Effector memory CD8-positive, alpha-beta T cell (primary cell): Measurements from ENCODE around the gene RASSF5.

Experiments
- ATAC-seq: fragments of 150-1000 bp; cut with Tn5 transposase; replicated peaks from 2 replicates; pipeline ENCODE4 v1.10.0; 2021; ENCODE audit warnings: mild to moderate bottlenecking, moderate library complexity
- DNase-seq, 3 experiments: peaks; one replicate each; pipeline ENCODE4 v3.0.0; 2021
- H3K27ac Mint-ChIP-seq, 2 donors: one replicate each; pipeline ENCODE4 v1.8.0; 2022; ENCODE audit warnings: mild to moderate bottlenecking in 2 of 2, mixed read lengths in 2 of 2, moderate library complexity in 2 of 2
- H3K27me3 Mint-ChIP-seq, 2 donors: one replicate each; pipeline ENCODE4 v1.8.0; 2022; ENCODE audit warnings: mixed read lengths in 2 of 2
- H3K36me3 Mint-ChIP-seq: one replicate; pipeline ENCODE4 v1.8.0; 2022; ENCODE audit warnings: mild to moderate bottlenecking, moderate library complexity, mixed read lengths; ENCODE audit not compliant: insufficient read depth
- H3K4me1 Mint-ChIP-seq, 2 donors: one replicate each; pipeline ENCODE4 v1.8.0; 2022; ENCODE audit warnings: low read depth in 2 of 2, mixed read lengths in 2 of 2
- H3K4me3 Mint-ChIP-seq, 2 donors: one replicate each; pipeline ENCODE4 v1.8.0; 2022; ENCODE audit warnings: mild to moderate bottlenecking in 2 of 2, mixed read lengths in 2 of 2, moderate library complexity in 2 of 2
- H3K9me3 Mint-ChIP-seq, 2 donors: one replicate each; pipeline ENCODE4 v1.8.0; 2022; ENCODE audit warnings: mixed read lengths in 2 of 2
- total RNA-seq, 9 experiments: gene quantifications; one replicate each; lab custom pipeline; 2026; lab: John Stamatoyannopoulos, UW

RASSF5 gene, protein sequence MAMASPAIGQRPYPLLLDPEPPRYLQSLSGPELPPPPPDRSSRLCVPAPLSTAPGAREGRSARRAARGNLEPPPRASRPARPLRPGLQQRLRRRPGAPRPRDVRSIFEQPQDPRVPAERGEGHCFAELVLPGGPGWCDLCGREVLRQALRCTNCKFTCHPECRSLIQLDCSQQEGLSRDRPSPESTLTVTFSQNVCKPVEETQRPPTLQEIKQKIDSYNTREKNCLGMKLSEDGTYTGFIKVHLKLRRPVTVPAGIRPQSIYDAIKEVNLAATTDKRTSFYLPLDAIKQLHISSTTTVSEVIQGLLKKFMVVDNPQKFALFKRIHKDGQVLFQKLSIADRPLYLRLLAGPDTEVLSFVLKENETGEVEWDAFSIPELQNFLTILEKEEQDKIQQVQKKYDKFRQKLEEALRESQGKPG
- total RNA-seq = 321 to 500 (median 404) reads per million in 9 experiments

- DNase-seq (peak; percentile 71 to 77 (median 75)), ATAC-seq (peak; percentile 86)
- no peak within 1 kb of the TSS for H3K27ac Mint-ChIP-seq
- no peaks in the 10 kb centered on the region for H3K9me3 Mint-ChIP-seq
- peak within 1 kb of the TSS; percentile 79 to 81 for H3K4me3 Mint-ChIP-seq
- peaks cover 12 to 23% of the 10 kb centered on the region in 2 donors for H3K27me3 Mint-ChIP-seq
- peaks cover 23 to 33% of the 10 kb centered on the region in 2 donors for H3K4me1 Mint-ChIP-seq
- peaks cover 8% of the 10 kb centered on the region for H3K36me3 Mint-ChIP-seq
Measured at GRCh38 chr1:206507284-206508129, at the start of gene RASSF5. TSS of gene RASSF5 (plus strand) at chr1:206507531. CDS start at chr1:206507603, 72 bp downstream.

DNA sequence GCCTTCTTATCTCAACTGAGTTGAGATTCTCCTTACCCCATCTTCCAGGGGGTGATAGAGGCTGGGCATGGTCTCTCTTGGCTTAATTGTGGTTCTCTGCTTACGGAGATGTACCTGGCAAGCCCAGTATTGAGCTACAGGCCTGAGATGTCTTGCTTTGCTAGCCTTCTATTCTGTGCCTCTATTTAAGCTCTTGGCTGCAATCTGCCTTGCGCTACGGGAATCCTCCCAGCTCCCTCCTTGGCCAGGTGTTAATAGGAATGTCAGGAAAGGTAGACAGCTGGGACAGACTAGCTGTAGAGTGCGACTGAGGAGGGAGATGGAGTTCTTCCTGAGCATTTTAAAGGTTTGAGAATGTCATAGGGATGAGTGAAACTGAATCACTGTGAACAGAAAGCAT is 47.6 kb upstream of the RASSF5 start:
- Mint-ChIP-seq H3K36me3 (peaks cover 7% of the 10 kb centered on the region), H3K27me3 (no peaks in the 10 kb centered on the region), H3K4me1 (peaks cover 6 to 8% of the 10 kb centered on the region in 2 donors), H3K27ac (peak overlapping the region in 1 of 2 donors; percentile 38), H3K4me3 (no peak overlapping the region), H3K9me3 (no peaks in the 10 kb centered on the region)
- no peak for DNase-seq
- no peak for ATAC-seq

GRCh38 chr1:206460836-206461426 is 46.4 kb upstream of the RASSF5 start:
- Mint-ChIP-seq H3K4me1 (peaks cover 8 to 13% of the 10 kb centered on the region in 2 donors), H3K9me3 (no peaks in the 10 kb centered on the region), H3K27ac (no peak overlapping the region), H3K27me3 (no peaks in the 10 kb centered on the region), H3K36me3 (peaks cover 7% of the 10 kb centered on the region), H3K4me3 (no peak overlapping the region)
- DNase-seq = no peak
- no peak for ATAC-seq

DNA sequence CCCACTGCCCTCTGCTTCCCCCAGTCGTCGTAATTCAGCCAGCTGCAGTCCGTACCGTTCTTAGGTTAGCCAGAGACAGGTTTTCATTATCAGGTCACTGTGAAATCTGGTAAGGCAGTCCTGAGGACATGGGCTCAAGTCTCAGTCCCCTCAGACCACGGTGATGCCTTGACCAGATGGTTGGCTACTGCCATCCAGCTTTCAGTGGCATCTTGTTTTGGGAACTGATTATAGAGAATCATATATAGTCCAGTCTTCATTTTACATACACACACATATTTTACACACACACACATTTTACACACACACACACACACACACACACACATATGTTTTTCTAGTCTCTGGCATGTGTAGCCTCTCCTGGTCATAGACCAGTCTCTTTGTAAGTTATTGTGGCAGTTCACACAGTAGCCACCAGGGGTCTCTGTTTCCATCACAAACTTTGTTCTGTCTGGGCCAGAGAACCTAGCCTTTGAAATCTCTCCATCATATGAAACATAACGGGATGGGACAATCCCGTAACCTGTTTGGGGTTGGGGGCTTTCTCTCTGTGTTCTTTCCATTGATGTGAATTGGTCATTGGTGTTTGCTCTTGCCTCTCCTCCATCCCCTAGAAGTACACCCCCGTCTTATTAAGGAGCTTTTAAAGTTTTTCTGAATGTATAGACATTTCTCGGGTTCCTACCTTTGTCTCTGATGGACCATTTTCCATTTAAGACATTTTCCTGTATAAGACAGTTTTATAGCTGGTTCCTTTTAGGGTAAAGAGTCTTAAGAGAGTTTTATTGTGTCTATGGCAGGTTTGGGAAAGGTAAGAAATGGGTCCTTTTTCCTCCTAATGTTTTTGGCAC is 45.5 kb upstream of the RASSF5 start:
- Mint-ChIP-seq H3K4me3 (no peak overlapping the region), H3K36me3 (peaks cover 11% of the 10 kb centered on the region), H3K27me3 (no peaks in the 10 kb centered on the region), H3K27ac (peak overlapping the region in 1 of 2 donors; percentile 23), H3K9me3 (no peaks in the 10 kb centered on the region), H3K4me1 (peaks cover 13 to 21% of the 10 kb centered on the region in 2 donors)
- ATAC-seq (peak; percentile 92), DNase-seq (peak; percentile 70 to 77 (median 72))

DNA sequence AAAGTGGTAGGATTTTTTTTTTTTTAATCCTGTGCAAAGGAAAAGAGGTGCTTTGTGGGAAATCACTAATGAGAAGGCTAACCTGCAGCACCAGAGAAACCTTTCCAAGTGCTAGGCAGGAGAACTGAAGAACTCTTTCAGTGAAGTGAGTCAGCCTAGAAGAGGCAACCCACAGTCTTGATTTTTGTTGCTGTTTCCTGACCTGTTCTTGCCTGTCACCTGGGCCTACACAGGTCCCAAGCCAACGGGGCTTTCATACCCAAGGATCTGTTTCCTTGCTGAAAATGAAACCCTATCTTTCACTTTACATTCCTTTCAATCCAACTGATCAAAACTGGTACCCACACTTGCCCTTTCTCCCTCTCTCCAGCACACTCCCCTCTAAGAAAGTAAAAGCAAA is 44.2 kb upstream of the RASSF5 start:
- H3K9me3 Mint-ChIP-seq = no peaks in the 10 kb centered on the region
- peaks cover 19 to 30% of the 10 kb centered on the region in 2 donors for H3K4me1 Mint-ChIP-seq

DNA sequence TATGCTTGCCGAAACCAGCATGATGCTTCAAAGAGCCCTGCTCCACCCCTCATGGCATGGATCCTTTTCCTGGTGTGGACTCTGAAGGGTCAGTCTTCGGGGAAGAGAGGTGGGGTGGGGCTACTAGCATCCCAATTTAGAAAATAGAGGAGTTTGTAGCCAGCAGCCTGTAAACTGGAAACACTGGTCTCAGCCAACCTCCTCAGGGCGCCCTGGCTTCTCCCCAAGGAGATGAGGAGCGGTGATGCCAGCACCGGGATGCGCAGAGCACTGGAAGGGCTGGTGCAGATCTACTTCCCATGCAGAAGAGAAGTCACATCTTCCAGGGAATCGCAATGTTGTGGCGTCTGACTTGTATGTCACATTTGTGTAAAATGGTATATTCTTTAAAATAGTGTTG is 43.4 kb upstream of the RASSF5 start:
- Mint-ChIP-seq H3K4me3 (no peak overlapping the region), H3K4me1 (peaks cover 25 to 34% of the 10 kb centered on the region in 2 donors), H3K36me3 (peaks cover 11% of the 10 kb centered on the region), H3K9me3 (no peaks in the 10 kb centered on the region), H3K27me3 (no peaks in the 10 kb centered on the region), H3K27ac (no peak overlapping the region)
- ATAC-seq = no peak
- DNase-seq = no peak

More for the DNA sequence above, 44.2 kb upstream of the RASSF5 start:
- Mint-ChIP-seq H3K27ac (no peak overlapping the region), H3K27me3 (no peaks in the 10 kb centered on the region), H3K36me3 (peaks cover 11% of the 10 kb centered on the region), H3K4me3 (no peak overlapping the region)
- no peak for DNase-seq
- no peak for ATAC-seq

DNA sequence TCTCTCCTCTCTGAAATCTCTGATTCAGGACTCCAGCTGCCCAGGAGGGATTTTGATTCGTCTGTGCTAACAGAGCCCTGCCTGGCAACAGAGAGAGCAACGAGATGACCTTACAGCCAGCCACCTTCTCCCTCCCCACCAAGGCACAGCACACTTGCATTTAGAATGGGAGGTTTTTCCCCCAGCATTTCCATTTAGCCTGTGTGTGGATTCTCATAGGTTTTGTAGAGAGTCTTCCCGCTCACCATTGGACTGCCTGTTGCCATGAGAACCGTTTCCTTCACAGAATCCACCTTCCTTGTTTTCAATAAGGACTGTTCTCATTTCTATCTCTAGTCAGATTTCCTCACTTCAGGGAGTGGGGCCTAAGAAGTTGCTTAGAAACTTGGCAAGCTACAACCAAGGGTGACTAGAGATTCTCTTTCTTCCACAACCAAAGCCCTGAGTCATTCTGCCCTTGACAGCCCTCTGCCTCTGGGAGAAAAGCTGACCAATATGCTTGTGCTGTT is 42.8 kb upstream of the RASSF5 start:
- no peaks in the 10 kb centered on the region for H3K27me3 Mint-ChIP-seq
- H3K36me3 Mint-ChIP-seq = peaks cover 11% of the 10 kb centered on the region
- no peak overlapping the region for H3K4me3 Mint-ChIP-seq
- H3K27ac Mint-ChIP-seq = peak overlapping the region in 1 of 2 donors; percentile 80
- peaks cover 31 to 34% of the 10 kb centered on the region in 2 donors for H3K4me1 Mint-ChIP-seq
- H3K9me3 Mint-ChIP-seq = no peaks in the 10 kb centered on the region
- ATAC-seq (no peak), DNase-seq (no peak)

DNA sequence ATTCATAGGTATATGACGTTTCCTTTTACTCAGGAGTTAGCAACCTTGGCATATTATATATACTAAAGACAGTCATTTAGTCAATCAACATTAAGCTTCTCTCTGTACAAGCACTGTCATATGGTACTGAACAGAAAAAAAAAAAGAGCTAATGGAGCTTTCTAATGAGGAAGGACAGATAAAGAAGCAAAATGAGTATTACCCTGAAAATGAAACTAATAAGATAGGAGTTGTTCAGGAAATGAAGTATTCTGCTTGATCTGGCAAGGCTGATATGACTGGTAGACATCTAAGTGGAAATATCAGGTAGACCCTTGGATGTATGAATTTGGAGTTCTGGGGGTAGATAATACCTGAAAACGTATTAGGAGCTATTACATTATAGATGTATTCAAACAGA is 41.4 kb upstream of the RASSF5 start:
- Mint-ChIP-seq H3K36me3 (peaks cover 17% of the 10 kb centered on the region), H3K9me3 (no peaks in the 10 kb centered on the region), H3K27me3 (no peaks in the 10 kb centered on the region), H3K4me3 (peak overlapping the region; percentile 36 to 77), H3K4me1 (peaks cover 45% of the 10 kb centered on the region in 2 donors), H3K27ac (peak overlapping the region in 1 of 2 donors; percentile 81)
- DNase-seq = no peak
- ATAC-seq = no peak

DNA sequence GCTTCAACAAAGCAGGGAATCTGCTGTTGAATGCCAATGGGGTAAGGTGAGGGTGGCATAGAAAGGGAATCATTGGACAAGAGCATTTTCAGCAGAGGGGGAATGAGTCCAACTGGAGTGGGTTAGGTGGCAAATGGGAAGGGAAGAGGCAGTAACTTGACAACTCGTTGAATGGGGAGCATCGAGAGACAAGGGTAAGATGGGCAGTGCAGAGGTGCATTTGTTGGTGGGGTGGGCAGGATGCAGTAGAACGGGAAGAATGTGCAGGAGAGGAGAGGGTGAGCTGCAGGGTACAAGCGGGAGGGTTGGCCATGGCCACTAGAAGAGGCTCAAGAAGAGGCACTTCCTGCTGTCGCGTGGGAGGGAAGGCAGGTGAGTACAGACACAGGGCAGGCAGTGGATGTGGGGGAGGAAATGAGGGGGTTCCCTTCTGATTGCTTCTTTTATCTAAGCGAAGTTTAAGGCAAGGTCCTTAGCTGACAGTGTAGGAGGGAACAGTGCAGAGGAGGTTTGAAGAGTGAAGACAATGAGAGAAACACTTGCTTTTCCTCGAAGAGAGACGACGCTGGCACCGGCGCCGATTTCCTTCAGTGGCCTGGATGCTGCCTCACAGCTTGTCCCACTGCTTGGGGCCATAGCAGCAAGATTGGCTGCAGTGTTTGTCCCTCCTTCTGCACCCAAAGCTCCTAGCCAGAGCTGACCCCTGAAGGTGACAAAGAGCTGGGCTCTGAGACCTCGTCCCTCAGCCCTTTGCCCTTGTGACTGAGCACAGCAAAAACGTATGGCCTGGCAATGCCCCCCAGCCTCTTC is 40.3 kb upstream of the RASSF5 start:
- peaks cover 53 to 54% of the 10 kb centered on the region in 2 donors for H3K4me1 Mint-ChIP-seq

DNA sequence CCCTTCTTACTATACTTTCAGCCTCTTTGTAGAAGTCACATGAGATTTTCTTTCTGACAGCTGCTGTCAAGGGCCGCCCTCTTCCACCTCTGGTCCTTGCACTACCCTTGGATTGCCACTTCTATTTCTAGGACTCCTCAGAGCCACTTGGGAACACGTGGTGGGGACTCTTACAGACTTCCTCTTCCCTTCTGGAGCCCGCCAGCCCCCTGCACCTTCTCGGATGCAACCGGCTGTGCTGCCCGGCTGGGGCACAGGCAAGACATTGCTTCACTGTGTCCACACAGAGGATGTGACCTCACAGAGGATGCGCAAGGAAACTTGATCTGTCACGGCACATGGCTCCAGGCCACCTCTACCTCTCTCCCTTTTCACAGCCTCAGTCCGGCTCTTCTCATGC is 39.4 kb upstream of the RASSF5 start:
- peak overlapping the region; percentile 79 to 88 for H3K27ac Mint-ChIP-seq
- H3K4me1 Mint-ChIP-seq = peaks cover 59 to 62% of the 10 kb centered on the region in 2 donors
- ATAC-seq (no peak), DNase-seq (no peak)
- H3K4me3 Mint-ChIP-seq = peak overlapping the region in 1 of 2 donors; percentile 43
- no peaks in the 10 kb centered on the region for H3K9me3 Mint-ChIP-seq
- H3K27me3 Mint-ChIP-seq = no peaks in the 10 kb centered on the region
- H3K36me3 Mint-ChIP-seq = peaks cover 10% of the 10 kb centered on the region

More for the DNA sequence above, 40.3 kb upstream of the RASSF5 start:
- DNase-seq = no peak
- Mint-ChIP-seq H3K4me3 (peak overlapping the region; percentile 43 to 77), H3K27ac (peak overlapping the region in 1 of 2 donors; percentile 81), H3K27me3 (no peaks in the 10 kb centered on the region), H3K9me3 (no peaks in the 10 kb centered on the region), H3K36me3 (peaks cover 10% of the 10 kb centered on the region)
- ATAC-seq = no peak

DNA sequence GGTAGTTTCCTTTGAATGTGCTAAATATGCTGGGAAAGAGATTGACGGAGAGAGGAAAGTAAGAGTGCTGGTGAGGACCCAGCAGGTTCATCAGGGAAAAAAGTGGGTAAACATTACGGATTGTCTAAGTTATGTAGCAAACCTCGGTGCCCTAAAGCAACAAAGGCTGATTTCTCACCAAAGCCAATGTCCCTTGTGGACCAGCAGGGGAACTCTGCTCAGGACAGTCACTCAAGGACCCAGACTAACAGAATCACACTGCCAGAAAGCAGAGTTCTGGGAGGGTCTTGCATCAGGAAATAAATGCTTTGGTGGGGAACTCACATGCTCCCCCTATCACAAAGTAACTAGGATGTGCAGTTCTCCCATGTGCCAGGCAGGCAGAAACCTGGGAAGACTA is 38.8 kb upstream of the RASSF5 start:
- H3K36me3 Mint-ChIP-seq = peaks cover 14% of the 10 kb centered on the region
- peak overlapping the region; percentile 79 to 88 for H3K27ac Mint-ChIP-seq
- H3K4me1 Mint-ChIP-seq = peaks cover 59 to 68% of the 10 kb centered on the region in 2 donors

More for the DNA sequence above, 38.8 kb upstream of the RASSF5 start:
- ATAC-seq (no peak), DNase-seq (no peak)
- Mint-ChIP-seq H3K4me3 (no peak overlapping the region), H3K9me3 (no peaks in the 10 kb centered on the region), H3K27me3 (no peaks in the 10 kb centered on the region)
